SJCRH30 (cell line): ENCODE results near the gene CDRT15. TPM values are rescaled to one million over a fixed set of nuclear protein-coding genes. Genes with fewer than 3 reads are reported as not detected.
"Not testable (repeated sequence)": the region's sequence is repeated elsewhere in the genome, so short reads cannot be mapped to it uniquely, and the experiment has no call there.

Experiments used
- DNase-seq, 2 experiments: peaks; one replicate each; pipeline ENCODE4 v3.0.0-alpha.2; 2015 to 2020
- H3K27ac ChIP-seq: fragments of 250-450 bp; sonication (Bioruptor Pico); 2 replicates; pipeline ENCODE4 v1.5.1; 2020; ENCODE audit warnings: mild to moderate bottlenecking, moderate library complexity
- H3K27me3 ChIP-seq: fragments of 250-450 bp; sonication (Bioruptor Pico); 2 replicates; pipeline ENCODE4 v1.5.1; 2020; ENCODE audit warnings: mild to moderate bottlenecking, moderate library complexity
- H3K36me3 ChIP-seq: fragments of 250-450 bp; sonication (Bioruptor Pico); 2 replicates; pipeline ENCODE4 v1.5.1; 2020; ENCODE audit warnings: mild to moderate bottlenecking, moderate library complexity
- H3K4me1 ChIP-seq: fragments of 250-450 bp; sonication (Bioruptor Pico); 2 replicates; pipeline ENCODE4 v1.5.1; 2020; ENCODE audit warnings: mild to moderate bottlenecking, moderate library complexity
- H3K4me3 ChIP-seq: fragments of 250-450 bp; sonication (Bioruptor Pico); 2 replicates; pipeline ENCODE4 v1.5.1; 2020; ENCODE audit warnings: mild to moderate bottlenecking, moderate library complexity
- H3K9me3 ChIP-seq: fragments of 250-450 bp; sonication (Bioruptor Pico); replicated peaks from 2 replicates; pipeline ENCODE4 v1.5.1; 2020; ENCODE audit warnings: mild to moderate bottlenecking, moderate library complexity
- total RNA-seq: library from RNA; depleted of rRNA; stranded (reverse); fragments of >200 nt; shearing (Covaris generic); gene quantifications from 2 replicates; pipeline ENCODE4 v1.2.3, GENCODE V29; 2014; rRNA removed

Gene CDRT15
- total RNA-seq: 0.36 and 0.66 TPM in 2 replicates

- not testable (repeated sequence) for H3K27ac ChIP-seq, H3K4me1 ChIP-seq, H3K27me3 ChIP-seq, H3K4me3 ChIP-seq, H3K36me3 ChIP-seq, H3K9me3 ChIP-seq
- peak in 1 of 2 experiments; percentile 5 for DNase-seq
Measured at GRCh38 chr17:14236762-14237161, at the start of gene CDRT15. Gene CDRT15 (minus strand): TSS chr17:14236862. CDS start chr17:14236833, 29 bp downstream.

- no peak for DNase-seq
- no peaks in the 10 kb centered on the region for H3K4me1 ChIP-seq
- no peaks in the 10 kb centered on the region for H3K36me3 ChIP-seq
- no peak overlapping the region for H3K4me3 ChIP-seq
- H3K9me3 ChIP-seq: no peaks in the 10 kb centered on the region
- no peak overlapping the region for H3K27ac ChIP-seq
- no peaks in the 10 kb centered on the region; the same call in 1 of the 2 replicates for H3K27me3 ChIP-seq
Measured at GRCh38 chr17:14282726-14283125, 46.1 kb upstream of the CDRT15 start.

- no peak for DNase-seq
- Histone ChIP-seq H3K9me3 (no peaks in the 10 kb centered on the region), H3K36me3 (no peaks in the 10 kb centered on the region), H3K27me3 (no peaks in the 10 kb centered on the region; the same call in 1 of the 2 replicates), H3K27ac (no peak overlapping the region), H3K4me1 (no peaks in the 10 kb centered on the region), H3K4me3 (no peak overlapping the region)
Measured at GRCh38 chr17:14281530-14281929, 44.9 kb upstream of the CDRT15 start.

- H3K36me3 ChIP-seq: no peaks in the 10 kb centered on the region
- no peaks in the 10 kb centered on the region for H3K4me1 ChIP-seq
- H3K27me3 ChIP-seq: no peaks in the 10 kb centered on the region
- H3K4me3 ChIP-seq: no peak overlapping the region
- DNase-seq: no peak
- H3K9me3 ChIP-seq: peaks cover 6% of the 10 kb centered on the region; the same call in 1 of the 2 replicates
- no peak overlapping the region for H3K27ac ChIP-seq
Measured at GRCh38 chr17:14276535-14277250, 40.0 kb upstream of the CDRT15 start.

- Histone ChIP-seq H3K27ac (no peak overlapping the region), H3K27me3 (no peaks in the 10 kb centered on the region), H3K9me3 (peaks cover 6% of the 10 kb centered on the region; the same call in 1 of the 2 replicates), H3K4me3 (no peak overlapping the region), H3K36me3 (no peaks in the 10 kb centered on the region), H3K4me1 (peaks cover 3% of the 10 kb centered on the region; the same call in 1 of the 2 replicates)
- peak; percentile 39 to 70 for DNase-seq
Measured at GRCh38 chr17:14270508-14270907, 33.8 kb upstream of the CDRT15 start.

- no peak for DNase-seq
- Histone ChIP-seq H3K27ac (no peak overlapping the region), H3K4me3 (no peak overlapping the region), H3K4me1 (peaks cover 3% of the 10 kb centered on the region; the same call in 1 of the 2 replicates), H3K27me3 (no peaks in the 10 kb centered on the region), H3K9me3 (peaks cover 4% of the 10 kb centered on the region; the same call in 1 of the 2 replicates), H3K36me3 (no peaks in the 10 kb centered on the region)
Measured at GRCh38 chr17:14269473-14269872, 32.8 kb upstream of the CDRT15 start.

- Histone ChIP-seq H3K27ac (no peak overlapping the region), H3K36me3 (no peaks in the 10 kb centered on the region), H3K9me3 (no peaks in the 10 kb centered on the region), H3K27me3 (no peaks in the 10 kb centered on the region), H3K4me1 (peaks cover 3% of the 10 kb centered on the region; the same call in 1 of the 2 replicates), H3K4me3 (no peak overlapping the region)
- no peak for DNase-seq
Measured at GRCh38 chr17:14268264-14268663, 31.6 kb upstream of the CDRT15 start.

- Histone ChIP-seq H3K36me3 (no peaks in the 10 kb centered on the region), H3K27ac (no peak overlapping the region), H3K9me3 (no peaks in the 10 kb centered on the region; the same call in 1 of the 2 replicates), H3K4me1 (no peaks in the 10 kb centered on the region), H3K27me3 (no peaks in the 10 kb centered on the region), H3K4me3 (no peak overlapping the region)
- no peak for DNase-seq
Measured at GRCh38 chr17:14261406-14261805, 24.7 kb upstream of the CDRT15 start.

- DNase-seq: no peak
- Histone ChIP-seq H3K27me3 (no peaks in the 10 kb centered on the region), H3K4me3 (no peak overlapping the region), H3K27ac (no peak overlapping the region), H3K4me1 (no peaks in the 10 kb centered on the region), H3K9me3 (no peaks in the 10 kb centered on the region), H3K36me3 (no peaks in the 10 kb centered on the region)
Measured at GRCh38 chr17:14245629-14246028, 9.0 kb upstream of the CDRT15 start.

- Histone ChIP-seq H3K9me3 (no peaks in the 10 kb centered on the region), H3K4me3 (no peak overlapping the region), H3K4me1 (no peaks in the 10 kb centered on the region), H3K27me3 (no peaks in the 10 kb centered on the region), H3K36me3 (no peaks in the 10 kb centered on the region), H3K27ac (no peak overlapping the region)
- DNase-seq: peak in 1 of 2 experiments; percentile 1
Measured at GRCh38 chr17:14245002-14245401, 8.3 kb upstream of the CDRT15 start.

GRCh38 chr17:14239271-14239670, 2.6 kb upstream of the CDRT15 start:
- DNase-seq, H3K27ac ChIP-seq, H3K27me3 ChIP-seq, H3K4me3 ChIP-seq, H3K36me3 ChIP-seq, H3K9me3 ChIP-seq, H3K4me1 ChIP-seq: not testable (repeated sequence)

GRCh38 chr17:14236032-14236431, 630 bp downstream of the CDRT15 start:
- H3K4me3 ChIP-seq, H3K4me1 ChIP-seq, H3K9me3 ChIP-seq, H3K36me3 ChIP-seq, H3K27me3 ChIP-seq, H3K27ac ChIP-seq: not testable (repeated sequence)
- peak in 1 of 2 experiments; percentile 58 for DNase-seq

- not testable (repeated sequence) for H3K36me3 ChIP-seq
- DNase-seq: peak; percentile 86 to 96
- H3K27ac ChIP-seq: peak overlapping the region; percentile 90
Measured at GRCh38 chr17:14235047-14235446, 1.6 kb downstream of the CDRT15 start.

GRCh38 chr17:14231187-14231586, 5.5 kb downstream of the CDRT15 start:
- not testable (repeated sequence) for H3K36me3 ChIP-seq, H3K27ac ChIP-seq, H3K9me3 ChIP-seq, DNase-seq, H3K27me3 ChIP-seq, H3K4me3 ChIP-seq
- peaks cover 25% of the 10 kb centered on the region for H3K4me1 ChIP-seq

More at GRCh38 chr17:14235047-14235446, 1.6 kb downstream of the CDRT15 start:
- not testable (repeated sequence) for H3K4me3 ChIP-seq, H3K27me3 ChIP-seq, H3K9me3 ChIP-seq, H3K4me1 ChIP-seq

GRCh38 chr17:14228903-14229302, 7.8 kb downstream of the CDRT15 start:
- Histone ChIP-seq H3K27ac (peak overlapping the region; percentile 9; the same call in 1 of the 2 replicates), H3K9me3 (no peaks in the 10 kb centered on the region), H3K4me3 (no peak overlapping the region), H3K27me3 (no peaks in the 10 kb centered on the region), H3K36me3 (no peaks in the 10 kb centered on the region), H3K4me1 (peaks cover 19% of the 10 kb centered on the region)
- DNase-seq: peak; percentile 63 to 75

GRCh38 chr17:14227052-14227451, 9.6 kb downstream of the CDRT15 start:
- DNase-seq: no peak
- Histone ChIP-seq H3K27ac (no peak overlapping the region), H3K27me3 (no peaks in the 10 kb centered on the region), H3K36me3 (no peaks in the 10 kb centered on the region), H3K9me3 (no peaks in the 10 kb centered on the region), H3K4me3 (no peak overlapping the region), H3K4me1 (peaks cover 16% of the 10 kb centered on the region)
